A549 treated with RU486 at 1 μM for 4 hours (cell line): Measurements from ENCODE around the gene CFAP70. TPM values are rescaled to one million over a fixed set of nuclear protein-coding genes. Genes with fewer than 3 reads are reported as not detected.

Experiments
- total RNA-seq: library from RNA; stranded (reverse); fragments of 200-300 nt; extraction: Qiagen RNA extraction; gene quantifications from 5 replicates; pipeline ENCODE4 v1.2.3, GENCODE V29; 2022; ENCODE audit warnings: low read depth

Gene CFAP70
- total RNA-seq: 0.11 to 0.16 TPM (median 0.14 TPM) in 5 replicates

GRCh38 chr10:73358331-73359279, at the start of gene CFAP70:
CFAP70 (minus strand) TSS chr10:73358864; CDS start chr10:73354796, 4,068 bp downstream.

GRCh38 chr10:73252445-73253224, 106.0 kb downstream of the CFAP70 start, which contains the start of gene MRPS16:
MRPS16 (minus strand) TSS chr10:73252644; CDS start chr10:73252482, 162 bp downstream.

GRCh38 chr10:73246646-73247508, 111.8 kb downstream of the CFAP70 start, which contains the start of gene DNAJC9:
DNAJC9 (minus strand) TSS chr10:73247255; CDS start chr10:73247189, 66 bp downstream.

Other genes with a start within 250 kb of the CFAP70 start
- gene NUDT13, start 248.4 kb downstream of the CFAP70 start, total RNA-seq: 1.8 to 3.0 TPM (median 2.3 TPM) in 5 replicates
- gene ECD, start 190.9 kb downstream of the CFAP70 start, total RNA-seq: 24.9 to 32.3 TPM (median 26.6 TPM) in 5 replicates
- 5.8 to 7.9 TPM (median 7.3 TPM) in 5 replicates for gene FAM149B1, start 190.7 kb downstream of the CFAP70 start, total RNA-seq
- gene DNAJC9, start 111.6 kb downstream of the CFAP70 start, total RNA-seq: 48.0 to 52.7 TPM (median 51.6 TPM) in 5 replicates
- gene MRPS16, start 106.2 kb downstream of the CFAP70 start, total RNA-seq: 122 to 194 TPM (median 178 TPM) in 5 replicates
- gene ANXA7, start 55.2 kb upstream of the CFAP70 start, total RNA-seq: 109 to 138 TPM (median 111 TPM) in 5 replicates
- gene MSS51, start 74.7 kb upstream of the CFAP70 start, total RNA-seq: 0.36 to 0.79 TPM (median 0.41 TPM) in 5 replicates
- 9.3 to 18.8 TPM (median 17.8 TPM) in 5 replicates for gene PPP3CB, start 137.2 kb upstream of the CFAP70 start, total RNA-seq
- 10.1 to 12.5 TPM (median 11.9 TPM) in 5 replicates for gene USP54, start 232.5 kb upstream of the CFAP70 start, total RNA-seq